DOHH2 (cell line): ENCODE results near the gene MACROD1.

Experiments
- H3F3A ChIP-seq: fragments of 200-600 bp; sonication (generic), shearing (Covaris generic); 2 replicates; pipeline ENCODE4 v1.6.0; 2016; ENCODE audit warnings: antibody characterized with exemption, mild to moderate bottlenecking; ENCODE audit not compliant: control insufficient read depth, insufficient read depth
- H3K27ac ChIP-seq: fragments of 200-600 bp; sonication (generic); 2 replicates; pipeline ENCODE4 v1.5.1; 2014; ENCODE audit warnings: low read depth, mild to moderate bottlenecking, low read length, moderate library complexity
- H3K27me3 ChIP-seq: fragments of 200-600 bp; sonication (generic); 2 replicates; pipeline ENCODE4 v1.6.1; 2014; ENCODE audit warnings: mild to moderate bottlenecking, low read length, mixed read lengths; ENCODE audit not compliant: control insufficient read depth
- H3K36me3 ChIP-seq: fragments of 200-600 bp; sonication (generic); 2 replicates; pipeline ENCODE4 v1.6.1; 2014; ENCODE audit warnings: mild to moderate bottlenecking, low read length, moderate library complexity, mixed read lengths; ENCODE audit not compliant: control insufficient read depth
- H3K4me1 ChIP-seq: fragments of 200-600 bp; sonication (generic); 2 replicates; pipeline ENCODE4 v1.6.1; 2014; ENCODE audit warnings: mild to moderate bottlenecking, low read length, mixed read lengths; ENCODE audit not compliant: control insufficient read depth
- H3K4me2 ChIP-seq: fragments of 200-600 bp; sonication (generic); 2 replicates; pipeline ENCODE4 v1.6.0; 2014; ENCODE audit warnings: mild to moderate bottlenecking, low read length, moderate library complexity
- H3K4me3 ChIP-seq: fragments of 200-600 bp; sonication (generic); 2 replicates; pipeline ENCODE4 v1.5.1; 2014; ENCODE audit warnings: mild to moderate bottlenecking, low read length, mixed read lengths
- H3K79me2 ChIP-seq: fragments of 200-600 bp; sonication (generic); 2 replicates; pipeline ENCODE4 v1.6.1; 2014; ENCODE audit warnings: mild to moderate bottlenecking, low read length, mixed read lengths; ENCODE audit not compliant: control insufficient read depth
- H3K9me2 ChIP-seq: fragments of 200-600 bp; sonication (generic); replicated peaks from 2 replicates; pipeline ENCODE4 v1.6.1; 2014; ENCODE audit warnings: mild to moderate bottlenecking, low read length, mixed read lengths; ENCODE audit not compliant: control insufficient read depth
- H3K9me3 ChIP-seq: fragments of 200-600 bp; sonication (generic); 2 replicates; pipeline ENCODE4 v1.6.1; 2014; ENCODE audit warnings: antibody characterized with exemption, low read length, mixed read lengths; ENCODE audit not compliant: control insufficient read depth, insufficient read depth
- H4K20me1 ChIP-seq: fragments of 200-600 bp; sonication (generic); 2 replicates; pipeline ENCODE4 v1.6.0; 2014; ENCODE audit warnings: low read depth, mild to moderate bottlenecking, antibody characterized with exemption, low read length, moderate library complexity; ENCODE audit not compliant: control insufficient read depth, insufficient read depth
- CTCF ChIP-seq: fragments of 200-600 bp; sonication (generic); IDR thresholded peaks from one replicate; pipeline ENCODE4 v1.5.1; 2014; ENCODE audit warnings: antibody characterized with exemption, mild to moderate bottlenecking, low read depth, low read length; ENCODE audit not compliant: poor library complexity, severe bottlenecking
- EZH2phosphoT487 ChIP-seq: fragments of 200-600 bp; sonication (generic); IDR thresholded peaks from 2 replicates; pipeline ENCODE4 v1.6.1; 2017; ENCODE audit warnings: borderline replicate concordance, mild to moderate bottlenecking, antibody characterized with exemption, low read length, moderate library complexity, mixed read lengths

Gene MACROD1

DNA sequence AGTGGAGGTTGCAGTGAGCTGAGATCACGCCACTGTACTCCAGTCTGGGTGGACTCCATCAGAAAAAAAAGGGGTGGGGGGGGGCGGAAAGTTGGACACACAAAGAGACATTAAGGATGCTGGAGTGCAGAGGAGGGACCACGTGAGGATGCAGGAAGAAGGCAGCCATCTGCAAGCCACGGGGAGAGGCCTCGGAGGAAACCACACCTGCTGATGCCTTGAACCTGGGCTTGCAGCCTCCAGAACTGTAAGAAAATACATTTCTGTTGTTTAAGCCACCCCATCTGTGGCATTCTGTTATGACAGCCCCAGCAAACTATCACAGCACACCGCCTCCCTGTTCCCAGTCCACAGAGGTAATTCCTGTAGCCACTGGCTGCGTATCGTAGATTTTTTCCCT is 10.8 kb upstream of the MACROD1 start:
- no peaks in the 10 kb centered on the region for H3K27me3 ChIP-seq
- no peak overlapping the region for H3K4me3 ChIP-seq
- TF ChIP-seq CTCF, result no peak
- TF ChIP-seq EZH2phosphoT487, result no peak
- H3F3A ChIP-seq, result peaks cover 6% of the 10 kb centered on the region
- H4K20me1 ChIP-seq, result 0 out of 2 replicates have a peak, but pooled peaks cover 6% of the 10 kb centered on the region
- H3K4me1 ChIP-seq, result peaks cover 42% of the 10 kb centered on the region
- no peaks in the 10 kb centered on the region for H3K9me2 ChIP-seq
- H3K36me3 ChIP-seq, result peaks cover 3% of the 10 kb centered on the region; the same call in 1 of the 2 replicates
- peaks cover 14% of the 10 kb centered on the region for H3K79me2 ChIP-seq
- no peaks in the 10 kb centered on the region for H3K9me3 ChIP-seq
- no peak overlapping the region for H3K27ac ChIP-seq
- no peak overlapping the region for H3K4me2 ChIP-seq

GRCh38 chr11:64173616-64174355 is 7.9 kb upstream of the MACROD1 start:
- no peaks in the 10 kb centered on the region for H4K20me1 ChIP-seq

DNA sequence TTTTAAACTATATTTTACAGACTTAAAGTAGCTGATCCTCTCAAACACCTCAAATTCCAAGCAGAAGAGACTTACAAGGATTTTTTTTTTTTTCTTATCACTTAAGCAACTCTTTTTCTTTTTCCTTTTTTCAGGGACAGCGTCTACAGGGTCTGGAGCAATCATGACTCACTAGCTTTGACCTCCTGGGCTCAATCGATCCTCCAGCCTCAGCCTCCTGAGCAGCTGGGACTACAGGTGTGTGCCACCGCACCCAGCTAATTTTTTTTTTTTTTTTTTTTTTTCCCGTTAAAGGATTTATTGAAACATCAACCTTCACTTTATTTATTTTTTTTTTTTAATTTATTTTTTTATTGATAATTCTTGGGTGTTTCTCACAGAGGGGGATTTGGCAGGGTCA is 4.5 kb upstream of the MACROD1 start:
- H3K4me3 ChIP-seq, result no peak overlapping the region
- no peaks in the 10 kb centered on the region for H3K9me2 ChIP-seq
- no peaks in the 10 kb centered on the region for H3K27me3 ChIP-seq
- H3K27ac ChIP-seq, result no peak overlapping the region
- 0 out of 2 replicates have a peak, but pooled peaks cover 5% of the 10 kb centered on the region for H3F3A ChIP-seq
- H3K4me1 ChIP-seq, result peaks cover 10% of the 10 kb centered on the region
- H4K20me1 ChIP-seq, result no peaks in the 10 kb centered on the region
- no peaks in the 10 kb centered on the region for H3K9me3 ChIP-seq
- H3K36me3 ChIP-seq, result no peaks in the 10 kb centered on the region
- peaks cover under 1% of the 10 kb centered on the region; the same call in 1 of the 2 replicates for H3K79me2 ChIP-seq
- no peak for TF ChIP-seq CTCF
- TF ChIP-seq EZH2phosphoT487, result no peak
- H3K4me2 ChIP-seq, result no peak overlapping the region

More at GRCh38 chr11:64173616-64174355, 7.9 kb upstream of the MACROD1 start:
- no peak overlapping the region for H3K4me3 ChIP-seq
- H3F3A ChIP-seq, result peaks cover 11% of the 10 kb centered on the region
- no peak for TF ChIP-seq EZH2phosphoT487
- no peak for TF ChIP-seq CTCF
- H3K4me2 ChIP-seq, result no peak overlapping the region
- no peaks in the 10 kb centered on the region; the same call in 1 of the 2 replicates for H3K36me3 ChIP-seq
- H3K9me3 ChIP-seq, result no peaks in the 10 kb centered on the region
- H3K9me2 ChIP-seq, result no peaks in the 10 kb centered on the region
- no peaks in the 10 kb centered on the region for H3K27me3 ChIP-seq
- H3K27ac ChIP-seq, result no peak overlapping the region
- H3K4me1 ChIP-seq, result peaks cover 29% of the 10 kb centered on the region
- H3K79me2 ChIP-seq, result no peaks in the 10 kb centered on the region
